ENCODE data around the gene PTGER2.

DNA sequence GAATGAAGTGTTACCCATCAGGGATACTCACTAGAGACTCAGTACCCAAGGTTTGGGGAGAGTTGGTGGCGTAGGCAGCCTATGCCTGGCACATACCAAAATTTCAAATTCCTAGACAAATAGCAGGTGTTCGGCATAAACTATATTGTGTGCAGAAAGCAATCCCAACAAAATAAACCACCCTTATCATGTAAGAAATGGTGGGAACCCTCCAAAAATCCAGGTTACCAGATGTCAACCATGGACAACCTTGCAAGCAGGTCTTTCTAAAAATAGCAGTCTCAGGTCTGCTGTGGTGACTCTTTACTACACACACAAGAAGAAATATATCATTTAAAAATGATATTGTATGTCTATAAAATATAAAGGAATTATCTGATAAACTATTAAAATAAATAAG is 17.7 kb upstream of the PTGER2 start:
- no peak for TF ChIP-seq CTCF (IDR thresholded peaks at IDR 0.05)
- TF ChIP-seq POLR2A (IDR thresholded peaks at IDR 0.05), result no peak
